ENCODE measurements around the gene PIP4P1. TPM values are rescaled to one million over a fixed set of nuclear protein-coding genes. Genes with fewer than 3 reads are reported as not detected.

PIP4P1 gene
- total and polyA plus RNA-seq, 2 donors from 2014 or later, result 33.3 to 35.7 TPM

DNA sequence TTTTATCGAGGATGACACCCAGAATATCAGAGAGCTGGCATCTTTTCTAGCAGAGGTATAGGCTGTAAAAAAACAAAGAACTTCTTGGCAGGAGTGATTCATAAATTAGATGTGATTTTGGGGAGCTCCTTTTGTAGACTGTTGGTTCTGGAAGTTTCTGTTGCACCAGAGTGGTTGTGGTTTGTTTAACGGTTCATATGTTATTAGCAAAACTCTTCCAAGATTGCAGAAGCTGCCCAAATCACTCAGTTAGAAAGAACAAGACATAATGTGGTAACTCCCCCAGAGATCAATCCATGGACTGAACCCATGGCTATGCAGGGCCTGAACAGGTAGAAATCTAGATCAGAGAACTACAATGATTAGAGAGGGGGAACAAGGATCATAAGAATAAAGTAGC, 37.4 kb upstream of the PIP4P1 start:
- TF ChIP-seq, protein P1, sequence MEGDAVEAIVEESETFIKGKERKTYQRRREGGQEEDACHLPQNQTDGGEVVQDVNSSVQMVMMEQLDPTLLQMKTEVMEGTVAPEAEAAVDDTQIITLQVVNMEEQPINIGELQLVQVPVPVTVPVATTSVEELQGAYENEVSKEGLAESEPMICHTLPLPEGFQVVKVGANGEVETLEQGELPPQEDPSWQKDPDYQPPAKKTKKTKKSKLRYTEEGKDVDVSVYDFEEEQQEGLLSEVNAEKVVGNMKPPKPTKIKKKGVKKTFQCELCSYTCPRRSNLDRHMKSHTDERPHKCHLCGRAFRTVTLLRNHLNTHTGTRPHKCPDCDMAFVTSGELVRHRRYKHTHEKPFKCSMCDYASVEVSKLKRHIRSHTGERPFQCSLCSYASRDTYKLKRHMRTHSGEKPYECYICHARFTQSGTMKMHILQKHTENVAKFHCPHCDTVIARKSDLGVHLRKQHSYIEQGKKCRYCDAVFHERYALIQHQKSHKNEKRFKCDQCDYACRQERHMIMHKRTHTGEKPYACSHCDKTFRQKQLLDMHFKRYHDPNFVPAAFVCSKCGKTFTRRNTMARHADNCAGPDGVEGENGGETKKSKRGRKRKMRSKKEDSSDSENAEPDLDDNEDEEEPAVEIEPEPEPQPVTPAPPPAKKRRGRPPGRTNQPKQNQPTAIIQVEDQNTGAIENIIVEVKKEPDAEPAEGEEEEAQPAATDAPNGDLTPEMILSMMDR (IDR thresholded peaks at IDR 0.05; ENCODE audit: borderline replicate concordance, extremely low read depth, insufficient read depth), result no peak
- FAIRE-seq, result no peak
- Histone ChIP-seq H3K9ac (ENCODE audit: low read length in 3 of 3) (no peak overlapping the region), H3K36me3 (ENCODE audit: control insufficient read depth in 2 of 3, insufficient read depth in 3 of 3, low read length in 3 of 3) (no peaks in the 10 kb centered on the region), H3K9me3 (ENCODE audit: control insufficient read depth in 2 of 3, insufficient read depth in 1 of 3, low read length in 3 of 3) (no peaks in the 10 kb centered on the region), H3K4me1 (ENCODE audit: control insufficient read depth in 2 of 3, insufficient read depth in 2 of 3, low read depth in 1 of 3, low read length in 3 of 3) (no peaks in the 10 kb centered on the region), H3K27me3 (ENCODE audit: control insufficient read depth, insufficient read depth, low read length) (no peaks in the 10 kb centered on the region), H3K4me3 (ENCODE audit: low read length in 3 of 3) (no peak overlapping the region), H3K27ac (ENCODE audit: low read depth in 2 of 2, low read length in 2 of 2) (no peak overlapping the region)
- intact Hi-C loops (cut with DNase I), result no loop called here
- DNase-seq, result no peak

DNA sequence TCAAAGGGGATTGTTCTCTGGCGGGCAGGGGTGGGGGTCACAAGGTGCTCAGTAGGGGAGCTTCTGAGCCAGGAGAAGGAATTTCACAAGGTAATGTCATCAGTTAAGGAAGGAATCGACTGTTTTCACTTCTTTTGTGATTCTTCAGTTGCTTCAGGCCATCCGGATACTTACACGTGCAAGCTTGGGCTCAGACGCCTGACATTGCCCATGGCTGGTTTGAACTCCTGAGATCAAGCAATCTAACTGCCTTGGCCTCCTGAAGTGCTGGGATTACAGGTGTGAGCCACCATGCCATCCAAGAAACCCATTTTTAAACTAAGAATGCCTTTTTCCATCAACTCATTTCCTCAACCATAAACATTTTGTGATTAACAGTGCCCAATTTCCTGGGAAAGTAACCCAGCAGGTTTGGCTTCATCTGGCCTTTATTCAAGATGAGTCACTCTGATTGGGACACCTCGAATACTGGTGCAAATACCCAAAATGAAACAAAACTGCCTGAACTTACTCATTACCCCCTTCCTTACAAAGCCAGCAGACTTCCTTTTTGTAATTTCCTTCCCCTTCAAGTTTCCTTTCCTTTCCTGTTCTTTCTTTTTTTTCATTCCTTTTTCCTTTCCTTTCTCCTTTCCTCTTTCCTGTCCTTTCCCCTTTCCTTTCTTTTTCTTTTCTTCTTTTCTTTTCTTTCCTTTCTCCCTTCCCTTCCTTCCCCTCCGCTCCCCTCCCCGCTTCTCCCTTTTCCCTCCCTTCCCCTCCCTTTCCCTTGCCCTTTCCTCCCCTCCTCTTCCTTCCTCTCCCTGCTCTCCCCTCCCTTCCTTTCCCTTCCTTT, 33.9 kb upstream of the PIP4P1 start:
- no peak overlapping the region for H3K9ac ChIP-seq (ENCODE audit: low read length in 3 of 3)
- intact Hi-C loops (cut with DNase I), result no loop called here
- DNase-seq (no peak), FAIRE-seq (no peak)
- no peaks in the 10 kb centered on the region for H3K36me3 ChIP-seq (ENCODE audit: control insufficient read depth in 2 of 3, insufficient read depth in 3 of 3, low read length in 3 of 3)
- TF ChIP-seq, protein P1 (IDR thresholded peaks at IDR 0.05; ENCODE audit: borderline replicate concordance, extremely low read depth, insufficient read depth), result no peak
- no peak overlapping the region for H3K4me3 ChIP-seq (ENCODE audit: low read length in 3 of 3)
- no peaks in the 10 kb centered on the region for H3K9me3 ChIP-seq (ENCODE audit: control insufficient read depth in 2 of 3, insufficient read depth in 1 of 3, low read length in 3 of 3)
- H3K27ac ChIP-seq (ENCODE audit: low read depth in 2 of 2, low read length in 2 of 2), result no peak overlapping the region
- no peaks in the 10 kb centered on the region for H3K27me3 ChIP-seq (ENCODE audit: control insufficient read depth, insufficient read depth, low read length)
- H3K4me1 ChIP-seq (ENCODE audit: control insufficient read depth in 2 of 3, insufficient read depth in 2 of 3, low read depth in 1 of 3, low read length in 3 of 3), result no peaks in the 10 kb centered on the region

DNA sequence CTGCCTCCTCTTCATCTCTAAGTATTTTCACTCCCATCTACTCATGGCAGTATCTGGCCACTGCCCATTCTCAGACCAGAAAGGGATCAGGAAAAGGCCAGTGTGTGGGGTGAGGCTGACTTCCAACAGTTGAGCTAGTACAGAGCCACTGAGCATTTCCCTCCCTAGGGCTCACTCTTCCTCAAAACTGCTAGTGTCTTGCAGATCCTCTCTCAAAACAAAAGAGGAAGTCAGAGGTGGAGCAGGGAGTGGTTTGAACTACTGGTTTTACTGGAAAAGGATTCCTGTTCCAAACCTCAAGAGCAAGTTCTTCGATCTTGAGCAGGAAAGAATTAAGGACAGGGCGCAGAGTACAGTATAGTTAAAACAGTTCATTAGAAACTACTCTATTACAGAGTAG, 32.4 kb upstream of the PIP4P1 start:
- no peaks in the 10 kb centered on the region for H3K36me3 ChIP-seq (ENCODE audit: control insufficient read depth in 2 of 3, insufficient read depth in 3 of 3, low read length in 3 of 3)
- H3K9ac ChIP-seq (ENCODE audit: low read length in 3 of 3), result no peak overlapping the region
- no peaks in the 10 kb centered on the region for H3K4me1 ChIP-seq (ENCODE audit: control insufficient read depth in 2 of 3, insufficient read depth in 2 of 3, low read depth in 1 of 3, low read length in 3 of 3)
- H3K9me3 ChIP-seq (ENCODE audit: control insufficient read depth in 2 of 3, insufficient read depth in 1 of 3, low read length in 3 of 3), result no peaks in the 10 kb centered on the region
- FAIRE-seq (no peak), DNase-seq (no peak)
- no peaks in the 10 kb centered on the region for H3K27me3 ChIP-seq (ENCODE audit: control insufficient read depth, insufficient read depth, low read length)
- TF ChIP-seq, protein P1 (IDR thresholded peaks at IDR 0.05; ENCODE audit: borderline replicate concordance, extremely low read depth, insufficient read depth), result no peak
- H3K4me3 ChIP-seq (ENCODE audit: low read length in 3 of 3), result no peak overlapping the region
- no peak overlapping the region for H3K27ac ChIP-seq (ENCODE audit: low read depth in 2 of 2, low read length in 2 of 2)
- intact Hi-C loops (cut with DNase I), result no loop called here

Measured in kidney (tissue), 14 donors.